HEK293 (cell line): Measurements from ENCODE around the gene IGDCC3.

ENCODE experiments used
- CTCF ChIA-PET: fragments of 350-600 bp; formaldehyde crosslinking; extraction: SDS; loops from one replicate; lab custom pipeline; 2021; ENCODE audit warnings: antibody characterized with exemption; lab: Yijun Ruan, JAX
- POLR2A ChIA-PET: fragments of 300-600 bp; formaldehyde crosslinking; extraction: SDS; loops from one replicate; lab custom pipeline; 2020; ENCODE audit warnings: antibody characterized with exemption, inconsistent platforms; lab: Yijun Ruan, JAX
- H3K27ac ChIP-seq: fragments of 200-500 bp; sonication (Bioruptor generic); 2 replicates; pipeline ENCODE4 v1.5.1; 2014; ENCODE audit warnings: low read depth, low read length, control low read depth, inconsistent platforms; ENCODE audit errors: extremely low read depth
- H3K36me3 ChIP-seq, 2 experiments: fragments of 200-500 bp in 1 of 2; sonication (Bioruptor generic) in 1 of 2; 1 replicate in 1 of 2; 2 replicates in 1 of 2; pipeline ENCODE4 v1.5.1; 2014 to 2017; ENCODE audit warnings: inconsistent platforms in 2 of 2, low read length in 2 of 2; ENCODE audit not compliant: control insufficient read depth in 2 of 2, insufficient read depth in 1 of 2
- H3K4me1 ChIP-seq: fragments of 200-500 bp; sonication (Bioruptor generic); 2 replicates; pipeline ENCODE4 v1.5.1; 2014; ENCODE audit warnings: mild to moderate bottlenecking, low read length, inconsistent platforms; ENCODE audit not compliant: control insufficient read depth, insufficient read depth
- H3K4me3 ChIP-seq: 2 replicates; pipeline ENCODE4 v1.5.1; 2011; ENCODE audit warnings: low read depth, mild to moderate bottlenecking, control low read depth, low read length, moderate library complexity
- H3K9me3 ChIP-seq: fragments of 200-500 bp; sonication (Bioruptor generic); 2 replicates; pipeline ENCODE4 v1.5.1; 2014; ENCODE audit warnings: low read depth, low read length, inconsistent platforms; ENCODE audit not compliant: control insufficient read depth, insufficient read depth
- BCL11A ChIP-seq: fragments of 450-650 bp; formaldehyde crosslinking; IDR thresholded peaks from 2 replicates; pipeline ENCODE4 v1.5.1; 2016; ENCODE audit warnings: low read depth, missing biosample characterization, missing genetic modification characterization
- PRDM1 ChIP-seq: fragments of 450-650 bp; formaldehyde crosslinking; IDR thresholded peaks from 2 replicates; pipeline ENCODE4; 2016; ENCODE audit warnings: missing biosample characterization, missing genetic modification characterization
- TCF7L2 ChIP-seq: IDR thresholded peaks from 2 replicates; pipeline ENCODE4 v1.6.1; 2011; ENCODE audit warnings: low read depth, mild to moderate bottlenecking, inconsistent platforms, low read length, moderate library complexity, borderline replicate concordance
- YY1 ChIP-seq: fragments of 450-650 bp; formaldehyde crosslinking; IDR thresholded peaks from 2 replicates; pipeline ENCODE4 v1.5.1; 2018; ENCODE audit warnings: missing biosample characterization, missing genetic modification characterization
- ZNF10 ChIP-seq: fragments of 450-650 bp; formaldehyde crosslinking; IDR thresholded peaks from 2 replicates; pipeline ENCODE4 v1.5.1; 2017; ENCODE audit warnings: missing biosample characterization, missing genetic modification characterization
- ZNF112 ChIP-seq: fragments of 450-650 bp; formaldehyde crosslinking; IDR thresholded peaks from 2 replicates; pipeline ENCODE4 v1.5.0; 2017; ENCODE audit warnings: missing biosample characterization, missing genetic modification characterization
- ZNF133 ChIP-seq: fragments of 450-650 bp; formaldehyde crosslinking; IDR thresholded peaks from 2 replicates; pipeline ENCODE4 v1.5.1; 2016; ENCODE audit warnings: missing biosample characterization, missing genetic modification characterization
- ZNF169 ChIP-seq: fragments of 450-650 bp; formaldehyde crosslinking; IDR thresholded peaks from 2 replicates; pipeline ENCODE4 v1.5.1; 2016; ENCODE audit warnings: missing biosample characterization, missing genetic modification characterization
- ZNF175 ChIP-seq: fragments of 450-650 bp; formaldehyde crosslinking; IDR thresholded peaks from 2 replicates; pipeline ENCODE4 v1.5.1; 2016; ENCODE audit warnings: missing biosample characterization, missing genetic modification characterization
- ZNF19 ChIP-seq: fragments of 450-650 bp; formaldehyde crosslinking; IDR thresholded peaks from 2 replicates; pipeline ENCODE4; 2016; ENCODE audit warnings: missing biosample characterization, missing genetic modification characterization, low read depth
- ZNF211 ChIP-seq: fragments of 450-650 bp; formaldehyde crosslinking; IDR thresholded peaks from 2 replicates; pipeline ENCODE4 v1.5.1; 2016; ENCODE audit warnings: low read depth, missing biosample characterization, missing genetic modification characterization
- ZNF214 ChIP-seq: fragments of 450-650 bp; formaldehyde crosslinking; IDR thresholded peaks from 2 replicates; pipeline ENCODE4 v1.5.1; 2017; ENCODE audit warnings: missing biosample characterization, mild to moderate bottlenecking, missing genetic modification characterization, borderline replicate concordance
- ZNF274 ChIP-seq, 2 experiments: fragments of 200-500 bp in 1 of 2; fragments of 450-650 bp in 1 of 2; sonication (Bioruptor generic) in 1 of 2; formaldehyde crosslinking in 1 of 2; IDR thresholded peaks; 2 replicates each; pipeline versions ENCODE4 v1.5.1 to v1.6.1; 2014 to 2016; ENCODE audit warnings: borderline replicate concordance in 1 of 2, inconsistent platforms in 1 of 2, low read length in 1 of 2, missing biosample characterization in 1 of 2, missing genetic modification characterization in 1 of 2
- ZNF48 ChIP-seq: fragments of 450-650 bp; formaldehyde crosslinking; IDR thresholded peaks from 2 replicates; pipeline ENCODE4 v1.5.1; 2016; ENCODE audit warnings: missing biosample characterization, missing genetic modification characterization
- ZNF488 ChIP-seq: fragments of 450-650 bp; formaldehyde crosslinking; IDR thresholded peaks from 2 replicates; pipeline ENCODE4 v1.5.1; 2016; ENCODE audit warnings: missing biosample characterization, missing genetic modification characterization
- ZNF501 ChIP-seq: fragments of 450-650 bp; formaldehyde crosslinking; IDR thresholded peaks from 2 replicates; pipeline ENCODE4 v1.5.1; 2016; ENCODE audit warnings: missing biosample characterization, missing genetic modification characterization
- ZNF521 ChIP-seq: fragments of 450-650 bp; formaldehyde crosslinking; IDR thresholded peaks from 2 replicates; pipeline ENCODE4 v1.5.1; 2017; ENCODE audit warnings: missing biosample characterization, mild to moderate bottlenecking, missing genetic modification characterization
- ZNF548 ChIP-seq: fragments of 450-650 bp; formaldehyde crosslinking; IDR thresholded peaks from 2 replicates; pipeline ENCODE4 v1.5.1; 2016; ENCODE audit warnings: missing biosample characterization, missing genetic modification characterization
- ZNF561 ChIP-seq: fragments of 450-650 bp; IDR thresholded peaks from 2 replicates; pipeline ENCODE4 v1.5.1; 2018; ENCODE audit warnings: missing biosample characterization, missing genetic modification characterization, borderline replicate concordance
- ZNF626 ChIP-seq: fragments of 450-650 bp; sonication (Bioruptor Pico); formaldehyde crosslinking; IDR thresholded peaks from 2 replicates; pipeline ENCODE4 v1.5.1; 2018; ENCODE audit warnings: missing biosample characterization, missing genetic modification characterization, inconsistent platforms
- ZNF692 ChIP-seq: fragments of 450-650 bp; formaldehyde crosslinking; IDR thresholded peaks from 2 replicates; pipeline ENCODE4 v1.5.1; 2016; ENCODE audit warnings: missing biosample characterization, missing genetic modification characterization
- ZNF701 ChIP-seq: fragments of 450-650 bp; formaldehyde crosslinking; IDR thresholded peaks from 2 replicates; pipeline ENCODE4 v1.5.1; 2016; ENCODE audit warnings: missing biosample characterization, missing genetic modification characterization
- ZNF785 ChIP-seq: fragments of 450-650 bp; formaldehyde crosslinking; IDR thresholded peaks from 2 replicates; pipeline ENCODE4 v1.5.1; 2016; ENCODE audit warnings: missing biosample characterization, missing genetic modification characterization
- ZSCAN23 ChIP-seq: fragments of 450-650 bp; formaldehyde crosslinking; IDR thresholded peaks from 2 replicates; pipeline ENCODE4 v1.5.1; 2016; ENCODE audit warnings: missing biosample characterization, missing genetic modification characterization
- TF ChIP-seq, protein P1 (sequence below): sonication (generic); formaldehyde crosslinking; IDR thresholded peaks from 2 replicates; pipeline ENCODE4 v1.8.1; 2022; ENCODE audit warnings: mild to moderate bottlenecking, moderate library complexity, missing genetic modification reagents
- TF ChIP-seq, protein P2 (sequence below): fragments of 450-650 bp; formaldehyde crosslinking; IDR thresholded peaks from 2 replicates; pipeline ENCODE4 v1.5.1; 2016; ENCODE audit warnings: missing biosample characterization, missing genetic modification characterization
- TF ChIP-seq, protein P3 (sequence below): fragments of 450-650 bp; formaldehyde crosslinking; IDR thresholded peaks from 2 replicates; pipeline ENCODE4 v1.5.0; 2017; ENCODE audit warnings: missing biosample characterization, missing genetic modification characterization, borderline replicate concordance

The IGDCC3 gene

GRCh38 chr15:65304381-65305149 lies 73.2 kb downstream of the IGDCC3 start, which contains the start of gene RNU5B-1 (continued):
- peak; percentile 79 for TF ChIP-seq ZNF785 (tag by site-specific recombination)
- no peak for TF ChIP-seq ZNF701
- TF ChIP-seq ZNF548, result no peak
- TF ChIP-seq ZNF692 (tag by site-specific recombination), result 0 out of 2 replicates have a peak, but pooled peaks have one; percentile 40
- no peak for TF ChIP-seq ZNF175 (tag by site-specific recombination)
- TF ChIP-seq, protein P1, sequence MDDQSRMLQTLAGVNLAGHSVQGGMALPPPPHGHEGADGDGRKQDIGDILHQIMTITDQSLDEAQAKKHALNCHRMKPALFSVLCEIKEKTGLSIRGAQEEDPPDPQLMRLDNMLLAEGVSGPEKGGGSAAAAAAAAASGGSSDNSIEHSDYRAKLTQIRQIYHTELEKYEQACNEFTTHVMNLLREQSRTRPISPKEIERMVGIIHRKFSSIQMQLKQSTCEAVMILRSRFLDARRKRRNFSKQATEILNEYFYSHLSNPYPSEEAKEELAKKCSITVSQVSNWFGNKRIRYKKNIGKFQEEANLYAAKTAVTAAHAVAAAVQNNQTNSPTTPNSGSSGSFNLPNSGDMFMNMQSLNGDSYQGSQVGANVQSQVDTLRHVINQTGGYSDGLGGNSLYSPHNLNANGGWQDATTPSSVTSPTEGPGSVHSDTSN (CRISPR knock-in tag), result no peak
- TF ChIP-seq ZNF169 (tag by site-specific recombination), result no peak
- TF ChIP-seq ZSCAN23 (tag by site-specific recombination), result 0 out of 2 replicates have a peak, but pooled peaks have one; percentile 58
- peak; percentile 89; the same call in 1 of the 2 replicates for TF ChIP-seq ZNF501
- peak; percentile 91; the same call in 1 of the 2 replicates for TF ChIP-seq PRDM1 (tag by site-specific recombination)
- peak; percentile 77; the same call in 1 of the 2 replicates for TF ChIP-seq ZNF561
- no peak; the same call in 1 of the 2 replicates for TF ChIP-seq TCF7L2
- no peak for TF ChIP-seq ZNF626 (tag by site-specific recombination)
- peak; percentile 38; the same call in 1 of the 2 replicates for TF ChIP-seq BCL11A (tag by site-specific recombination)
- TF ChIP-seq ZNF488, result no peak

- H3K36me3 ChIP-seq, result no peaks in the 10 kb centered on the region
- H3K9me3 ChIP-seq, result no peaks in the 10 kb centered on the region
- peak overlapping the region; percentile 41 for H3K4me3 ChIP-seq
- CTCF ChIA-PET, result interaction anchor here (0.7 to 1.4 kb wide), 3 partner anchors 14 to 122 kb away, joined by 3 to 6 read pairs (median 5); no protein-coding TSS in a partner anchor
- H3K27ac ChIP-seq, result peak overlapping the region; percentile 83
- POLR2A ChIA-PET, result interaction anchor here (0.5 to 2.9 kb wide), 22 partner anchors 7 to 546 kb away, joined by 3 to 73 read pairs (median 6); partner anchors contain the start of genes CLPX, DENND4A, HACD3 and IGDCC3
- H3K4me1 ChIP-seq, result peaks cover 8% of the 10 kb centered on the region; the same call in 1 of the 2 replicates
- TF ChIP-seq ZNF214 (tag by site-specific recombination), result no peak
- TF ChIP-seq ZNF133 (tag by site-specific recombination), result no peak
- TF ChIP-seq ZNF10 (tag by site-specific recombination), result no peak
- TF ChIP-seq ZNF211 (tag by site-specific recombination), result no peak
- TF ChIP-seq, protein P2, sequence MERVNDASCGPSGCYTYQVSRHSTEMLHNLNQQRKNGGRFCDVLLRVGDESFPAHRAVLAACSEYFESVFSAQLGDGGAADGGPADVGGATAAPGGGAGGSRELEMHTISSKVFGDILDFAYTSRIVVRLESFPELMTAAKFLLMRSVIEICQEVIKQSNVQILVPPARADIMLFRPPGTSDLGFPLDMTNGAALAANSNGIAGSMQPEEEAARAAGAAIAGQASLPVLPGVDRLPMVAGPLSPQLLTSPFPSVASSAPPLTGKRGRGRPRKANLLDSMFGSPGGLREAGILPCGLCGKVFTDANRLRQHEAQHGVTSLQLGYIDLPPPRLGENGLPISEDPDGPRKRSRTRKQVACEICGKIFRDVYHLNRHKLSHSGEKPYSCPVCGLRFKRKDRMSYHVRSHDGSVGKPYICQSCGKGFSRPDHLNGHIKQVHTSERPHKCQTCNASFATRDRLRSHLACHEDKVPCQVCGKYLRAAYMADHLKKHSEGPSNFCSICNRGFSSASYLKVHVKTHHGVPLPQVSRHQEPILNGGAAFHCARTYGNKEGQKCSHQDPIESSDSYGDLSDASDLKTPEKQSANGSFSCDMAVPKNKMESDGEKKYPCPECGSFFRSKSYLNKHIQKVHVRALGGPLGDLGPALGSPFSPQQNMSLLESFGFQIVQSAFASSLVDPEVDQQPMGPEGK (tag by site-specific recombination), result peak; percentile 14; the same call in 1 of the 2 replicates
- TF ChIP-seq ZNF48, result no peak
- TF ChIP-seq YY1 (tag by site-specific recombination), result no peak
- no peak for TF ChIP-seq ZNF19 (tag by site-specific recombination)
- TF ChIP-seq, protein P3, sequence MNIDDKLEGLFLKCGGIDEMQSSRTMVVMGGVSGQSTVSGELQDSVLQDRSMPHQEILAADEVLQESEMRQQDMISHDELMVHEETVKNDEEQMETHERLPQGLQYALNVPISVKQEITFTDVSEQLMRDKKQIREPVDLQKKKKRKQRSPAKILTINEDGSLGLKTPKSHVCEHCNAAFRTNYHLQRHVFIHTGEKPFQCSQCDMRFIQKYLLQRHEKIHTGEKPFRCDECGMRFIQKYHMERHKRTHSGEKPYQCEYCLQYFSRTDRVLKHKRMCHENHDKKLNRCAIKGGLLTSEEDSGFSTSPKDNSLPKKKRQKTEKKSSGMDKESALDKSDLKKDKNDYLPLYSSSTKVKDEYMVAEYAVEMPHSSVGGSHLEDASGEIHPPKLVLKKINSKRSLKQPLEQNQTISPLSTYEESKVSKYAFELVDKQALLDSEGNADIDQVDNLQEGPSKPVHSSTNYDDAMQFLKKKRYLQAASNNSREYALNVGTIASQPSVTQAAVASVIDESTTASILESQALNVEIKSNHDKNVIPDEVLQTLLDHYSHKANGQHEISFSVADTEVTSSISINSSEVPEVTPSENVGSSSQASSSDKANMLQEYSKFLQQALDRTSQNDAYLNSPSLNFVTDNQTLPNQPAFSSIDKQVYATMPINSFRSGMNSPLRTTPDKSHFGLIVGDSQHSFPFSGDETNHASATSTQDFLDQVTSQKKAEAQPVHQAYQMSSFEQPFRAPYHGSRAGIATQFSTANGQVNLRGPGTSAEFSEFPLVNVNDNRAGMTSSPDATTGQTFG (tag by site-specific recombination), result no peak
- no peak for TF ChIP-seq ZNF521 (tag by site-specific recombination)
- TF ChIP-seq ZNF274 (IDR thresholded peaks at IDR 0.05; ENCODE audit: low read length), result no peak
- no peak for TF ChIP-seq ZNF274 (tag by site-specific recombination; IDR thresholded peaks at IDR 0.05; ENCODE audit: borderline replicate concordance)
- TF ChIP-seq ZNF112 (tag by site-specific recombination), result no peak
Observed at GRCh38 chr15:65303687-65304380, 74.0 kb downstream of the IGDCC3 start.
